Gastroesophageal sphincter (tissue), 4 donors: ENCODE data around the gene GPR160. TPM values are rescaled to one million over a fixed set of nuclear protein-coding genes. Genes with fewer than 3 reads are reported as not detected.

ENCODE experiments used
- ATAC-seq: fragments of 150-250 bp; one replicate; pipeline ENCODE4 v1.9.1; 2016; ENCODE audit warnings: mild to moderate bottlenecking, moderate library complexity
- H3K27ac ChIP-seq, 4 donors: fragments of 200-600 bp; sonication (generic) in 3 of 4; 1 replicate in 3 of 4; 2 replicates in 1 of 4; pipeline ENCODE4 v1.5.1; 2016 to 2019
- H3K27me3 ChIP-seq: fragments of 200-600 bp; sonication (generic); one replicate; pipeline ENCODE4 v1.5.1; 2019
- H3K36me3 ChIP-seq, 2 donors: fragments of 200-600 bp; sonication (generic); one replicate each; pipeline ENCODE4 v1.5.1; 2019; ENCODE audit warnings: control low read depth in 1 of 2
- H3K4me1 ChIP-seq, 3 donors: fragments of 200-600 bp; sonication (generic); 1 replicate in 2 of 3; 2 replicates in 1 of 3; pipeline ENCODE4 v1.5.1; 2016 to 2019; ENCODE audit warnings: control low read depth in 2 of 3
- H3K4me3 ChIP-seq, 2 donors: fragments of 200-600 bp; sonication (generic); one replicate each; pipeline ENCODE4 v1.5.1; 2019; ENCODE audit warnings: mild to moderate bottlenecking in 1 of 2, moderate library complexity in 1 of 2
- H3K9me3 ChIP-seq, 3 donors: fragments of 200-600 bp; sonication (generic); one replicate each; pipeline ENCODE4 v1.5.1; 2017 to 2019; ENCODE audit warnings: control low read depth in 2 of 3
- EP300 ChIP-seq: sonication (generic); formaldehyde crosslinking; IDR thresholded peaks from one replicate; pipeline ENCODE4 v1.6.1; 2017; ENCODE audit warnings: antibody characterized with exemption, mild to moderate bottlenecking
- POLR2A ChIP-seq, 2 donors: fragments of 450-650 bp; IDR thresholded peaks; one replicate each; pipeline ENCODE4 v1.6.1; 2017; ENCODE audit warnings: antibody characterized with exemption in 2 of 2, mild to moderate bottlenecking in 2 of 2, moderate library complexity in 1 of 2
- POLR2AphosphoS5 ChIP-seq: sonication (generic); formaldehyde crosslinking; IDR thresholded peaks from one replicate; pipeline ENCODE4 v1.6.1; 2017; ENCODE audit warnings: antibody characterized with exemption
- WGBS, 2 donors: methylation state at CpG; one replicate each; pipeline ENCODE4 v1.1.5; 2018; ENCODE audit warnings: low coverage in 1 of 2; 5-methylcytosine and 5-hydroxymethylcytosine counted together
- total RNA-seq, 4 donors: library from RNA; depleted of rRNA; stranded (reverse); fragments of >200 nt; gene quantifications; one replicate each; pipeline ENCODE4 v1.1.0, GENCODE V29; 2016
- TF ChIP-seq, protein P1 (sequence below), 4 experiments: fragments of 200-600 bp in 2 of 4; fragments of 450-650 bp in 2 of 4; sonication (generic) in 1 of 4; IDR thresholded peaks; one replicate each; pipeline ENCODE4 v1.5.1; 2017 to 2019; ENCODE audit warnings: antibody characterized with exemption in 4 of 4, mild to moderate bottlenecking in 2 of 4, moderate library complexity in 2 of 4

GPR160 gene
- total RNA-seq, 4 donors from 2014 or later: 0.31 to 4.3 (median 0.94) TPM

DNA sequence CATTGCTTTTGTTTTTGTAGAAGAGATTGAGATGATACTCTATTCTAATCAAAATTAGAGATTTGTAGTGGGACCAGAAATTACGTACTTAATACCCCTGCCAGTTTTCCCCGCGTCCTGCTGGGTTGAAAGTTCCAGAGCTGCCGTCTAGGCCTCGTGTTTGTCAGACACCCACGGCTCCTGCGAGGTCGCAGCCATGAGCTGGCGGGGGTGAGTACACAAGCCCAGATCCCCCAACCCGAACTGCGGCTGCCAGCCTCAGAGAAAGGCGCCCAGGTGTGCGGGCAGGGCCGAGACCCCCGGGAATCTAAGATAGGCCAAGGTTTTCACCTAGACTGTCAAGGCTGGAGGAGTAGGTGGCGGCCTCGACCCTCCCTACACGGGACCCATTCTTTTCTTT, 26.3 kb downstream of the GPR160 start:
- ATAC-seq: no peak
- Histone ChIP-seq H3K27ac (no peak overlapping the region), H3K4me3 (no peak overlapping the region), H3K36me3 (no peaks in the 10 kb centered on the region), H3K27me3 (no peaks in the 10 kb centered on the region), H3K9me3 (no peaks in the 10 kb centered on the region), H3K4me1 (no peaks in the 10 kb centered on the region)
- TF ChIP-seq, protein P1, sequence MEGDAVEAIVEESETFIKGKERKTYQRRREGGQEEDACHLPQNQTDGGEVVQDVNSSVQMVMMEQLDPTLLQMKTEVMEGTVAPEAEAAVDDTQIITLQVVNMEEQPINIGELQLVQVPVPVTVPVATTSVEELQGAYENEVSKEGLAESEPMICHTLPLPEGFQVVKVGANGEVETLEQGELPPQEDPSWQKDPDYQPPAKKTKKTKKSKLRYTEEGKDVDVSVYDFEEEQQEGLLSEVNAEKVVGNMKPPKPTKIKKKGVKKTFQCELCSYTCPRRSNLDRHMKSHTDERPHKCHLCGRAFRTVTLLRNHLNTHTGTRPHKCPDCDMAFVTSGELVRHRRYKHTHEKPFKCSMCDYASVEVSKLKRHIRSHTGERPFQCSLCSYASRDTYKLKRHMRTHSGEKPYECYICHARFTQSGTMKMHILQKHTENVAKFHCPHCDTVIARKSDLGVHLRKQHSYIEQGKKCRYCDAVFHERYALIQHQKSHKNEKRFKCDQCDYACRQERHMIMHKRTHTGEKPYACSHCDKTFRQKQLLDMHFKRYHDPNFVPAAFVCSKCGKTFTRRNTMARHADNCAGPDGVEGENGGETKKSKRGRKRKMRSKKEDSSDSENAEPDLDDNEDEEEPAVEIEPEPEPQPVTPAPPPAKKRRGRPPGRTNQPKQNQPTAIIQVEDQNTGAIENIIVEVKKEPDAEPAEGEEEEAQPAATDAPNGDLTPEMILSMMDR (IDR thresholded peaks at IDR 0.05): no peak
- no peak for TF ChIP-seq POLR2A (IDR thresholded peaks at IDR 0.05)
- no peak for TF ChIP-seq POLR2AphosphoS5
- TF ChIP-seq EP300: no peak
- 87 to 95% methylated on average over 13 of the region's 18 CpGs for WGBS, 2 donors

GRCh38 chr3:170075441-170076091, 37.8 kb downstream of the GPR160 start:
- TF ChIP-seq EP300: no peak
- no peak for TF ChIP-seq POLR2A (IDR thresholded peaks at IDR 0.05)
- TF ChIP-seq, protein P1 (IDR thresholded peaks at IDR 0.05): no peak
- no peak for TF ChIP-seq POLR2AphosphoS5
- Histone ChIP-seq H3K27ac (no peak overlapping the region), H3K4me1 (no peaks in the 10 kb centered on the region), H3K36me3 (peaks cover 0 to 7% of the 10 kb centered on the region in 2 donors), H3K9me3 (no peaks in the 10 kb centered on the region), H3K4me3 (no peak overlapping the region), H3K27me3 (no peaks in the 10 kb centered on the region)
- no peak for ATAC-seq
- 92 to 95% methylated on average over 4 of the region's 4 CpGs for WGBS, 2 donors

DNA sequence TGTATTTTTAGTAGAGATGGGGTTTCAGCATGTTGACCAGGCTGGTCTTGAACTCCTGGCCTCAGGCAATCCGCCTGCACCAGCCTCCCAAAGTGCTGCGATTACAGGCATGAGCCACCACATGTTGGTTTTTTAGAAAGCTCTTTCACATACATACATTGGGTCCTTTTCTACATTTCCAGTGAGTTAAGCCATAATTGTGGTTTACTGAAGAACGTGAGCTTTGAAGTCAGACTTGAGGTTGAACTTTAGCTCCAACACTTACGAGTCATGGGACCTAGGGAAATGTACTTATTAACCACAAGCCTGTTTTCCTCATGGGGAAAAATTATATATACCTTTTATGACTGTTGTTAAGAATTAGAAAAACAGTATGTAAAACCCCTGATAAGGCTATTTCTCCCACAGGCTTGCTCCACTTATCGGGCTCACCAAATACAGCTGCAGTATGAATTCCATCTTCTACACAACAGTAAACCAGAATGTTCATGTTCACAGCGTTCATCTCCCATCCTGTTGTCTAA, 39.0 kb downstream of the GPR160 start:
- H3K4me1 ChIP-seq: no peaks in the 10 kb centered on the region
- H3K27me3 ChIP-seq: no peaks in the 10 kb centered on the region
- H3K27ac ChIP-seq: no peak overlapping the region
- no peak for ATAC-seq
- peaks cover 0 to 7% of the 10 kb centered on the region in 2 donors for H3K36me3 ChIP-seq
- no peak overlapping the region for H3K4me3 ChIP-seq
- TF ChIP-seq POLR2AphosphoS5 (no peak), POLR2A (IDR thresholded peaks at IDR 0.05) (no peak), EP300 (no peak)
- TF ChIP-seq, protein P1 (IDR thresholded peaks at IDR 0.05): no peak
- H3K9me3 ChIP-seq: no peaks in the 10 kb centered on the region
- WGBS, 2 donors: 90 to 98% methylated on average over 5 to 6 of the region's 6 CpGs

DNA sequence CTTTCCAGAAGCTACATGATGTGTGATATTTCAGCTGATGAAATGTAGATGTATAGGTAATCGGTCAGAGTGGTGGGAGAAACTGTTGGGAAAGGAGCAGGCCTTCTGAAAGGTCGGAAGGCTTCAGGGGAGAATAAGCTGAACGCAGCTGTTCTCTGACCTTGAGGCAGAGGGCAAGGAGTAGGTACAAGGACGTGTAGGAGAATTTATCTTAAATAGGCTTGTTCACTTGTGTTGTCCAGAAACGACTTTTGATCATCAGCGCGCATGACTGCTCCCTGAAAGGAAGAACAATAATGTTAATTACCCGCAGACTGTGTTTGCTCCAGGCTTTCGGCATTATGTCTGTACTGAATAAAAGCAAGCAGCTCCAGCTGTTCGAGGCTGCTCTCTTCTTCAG, 39.6 kb downstream of the GPR160 start:
- ATAC-seq: no peak
- 65 to 85% methylated on average over 5 to 10 of the region's 10 CpGs for WGBS, 2 donors
- no peak overlapping the region for H3K4me3 ChIP-seq
- no peak overlapping the region for H3K27ac ChIP-seq
- no peaks in the 10 kb centered on the region for H3K4me1 ChIP-seq
- TF ChIP-seq EP300 (no peak), POLR2A (IDR thresholded peaks at IDR 0.05) (no peak), POLR2AphosphoS5 (no peak)
- TF ChIP-seq, protein P1 (IDR thresholded peaks at IDR 0.05): no peak
- peaks cover 0 to 10% of the 10 kb centered on the region in 2 donors for H3K36me3 ChIP-seq
- no peaks in the 10 kb centered on the region for H3K9me3 ChIP-seq
- no peaks in the 10 kb centered on the region for H3K27me3 ChIP-seq
